Measurements from ENCODE around the gene CHL1. TPM values are rescaled to one million over a fixed set of nuclear protein-coding genes. Genes with fewer than 3 reads are reported as not detected.

CHL1 gene
- total and polyA plus RNA-seq, 8 donors, result 1.1 to 10.7 (median 2.2) TPM

DNA sequence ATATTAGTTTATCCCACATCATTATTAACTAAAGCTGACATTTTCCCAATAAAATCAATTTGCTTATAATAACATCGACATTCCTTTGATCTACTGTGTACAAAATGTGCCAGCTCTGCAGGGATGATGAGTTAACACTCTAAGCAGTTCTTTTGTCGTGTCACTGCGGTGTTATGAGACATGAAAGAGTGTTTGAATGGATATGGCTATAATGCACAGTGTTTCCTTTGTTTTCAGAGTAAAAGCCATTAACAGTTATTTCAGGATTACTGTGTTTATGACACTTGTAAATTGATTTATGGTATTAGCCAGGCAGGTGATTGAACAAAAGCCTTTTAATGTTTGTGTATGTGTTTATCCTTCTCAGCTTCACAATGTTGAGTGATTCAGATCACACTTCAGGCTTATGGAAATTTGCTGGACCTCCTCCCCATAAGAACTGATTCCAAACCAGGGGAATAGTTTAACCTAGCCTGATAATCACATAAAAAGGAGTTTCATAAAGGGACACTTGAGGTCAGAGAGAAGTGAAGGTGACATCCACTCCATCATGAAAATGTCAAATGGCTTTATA, 115.7 kb downstream of the CHL1 start:
- TF ChIP-seq, protein P1, sequence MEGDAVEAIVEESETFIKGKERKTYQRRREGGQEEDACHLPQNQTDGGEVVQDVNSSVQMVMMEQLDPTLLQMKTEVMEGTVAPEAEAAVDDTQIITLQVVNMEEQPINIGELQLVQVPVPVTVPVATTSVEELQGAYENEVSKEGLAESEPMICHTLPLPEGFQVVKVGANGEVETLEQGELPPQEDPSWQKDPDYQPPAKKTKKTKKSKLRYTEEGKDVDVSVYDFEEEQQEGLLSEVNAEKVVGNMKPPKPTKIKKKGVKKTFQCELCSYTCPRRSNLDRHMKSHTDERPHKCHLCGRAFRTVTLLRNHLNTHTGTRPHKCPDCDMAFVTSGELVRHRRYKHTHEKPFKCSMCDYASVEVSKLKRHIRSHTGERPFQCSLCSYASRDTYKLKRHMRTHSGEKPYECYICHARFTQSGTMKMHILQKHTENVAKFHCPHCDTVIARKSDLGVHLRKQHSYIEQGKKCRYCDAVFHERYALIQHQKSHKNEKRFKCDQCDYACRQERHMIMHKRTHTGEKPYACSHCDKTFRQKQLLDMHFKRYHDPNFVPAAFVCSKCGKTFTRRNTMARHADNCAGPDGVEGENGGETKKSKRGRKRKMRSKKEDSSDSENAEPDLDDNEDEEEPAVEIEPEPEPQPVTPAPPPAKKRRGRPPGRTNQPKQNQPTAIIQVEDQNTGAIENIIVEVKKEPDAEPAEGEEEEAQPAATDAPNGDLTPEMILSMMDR (IDR thresholded peaks at IDR 0.05), result no peak
- Histone ChIP-seq H3K4me1 (no peaks in the 10 kb centered on the region), H3K27me3 (peaks cover 0 to 12% of the 10 kb centered on the region in 2 donors), H3K4me3 (no peak overlapping the region), H3K27ac (no peak overlapping the region), H3K36me3 (no peaks in the 10 kb centered on the region), H3K9me3 (no peaks in the 10 kb centered on the region)
- DNase-seq (no peak), ATAC-seq (no peak)
- intact Hi-C loops (cut with DNase I), result no loop called here

DNA sequence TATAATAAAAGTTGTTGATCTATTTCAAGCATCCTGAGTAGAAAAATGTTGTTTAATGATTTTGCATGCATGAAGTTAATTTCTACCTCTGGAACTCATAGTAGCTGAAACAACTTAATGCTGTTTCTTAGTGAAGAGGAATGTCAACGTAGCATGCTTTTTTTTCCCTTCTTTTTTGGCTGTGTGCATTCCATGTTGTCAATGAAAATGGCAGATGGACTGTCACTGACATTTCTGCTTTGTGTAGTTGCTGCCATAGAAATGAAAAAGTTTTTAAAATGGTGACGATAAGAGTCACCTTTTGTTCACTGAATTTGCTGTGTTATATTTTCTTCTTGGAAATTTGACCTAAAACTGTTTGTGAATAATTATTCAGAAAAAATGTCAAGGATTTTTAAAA, 116.3 kb downstream of the CHL1 start:
- TF ChIP-seq, protein P1 (IDR thresholded peaks at IDR 0.05), result no peak
- H3K4me1 ChIP-seq, result no peaks in the 10 kb centered on the region
- DNase-seq, result no peak
- ATAC-seq, result no peak
- H3K4me3 ChIP-seq, result no peak overlapping the region
- no peak overlapping the region for H3K27ac ChIP-seq
- intact Hi-C loops (cut with DNase I), result no loop called here
- H3K9me3 ChIP-seq, result no peaks in the 10 kb centered on the region
- H3K27me3 ChIP-seq, result peaks cover 0 to 12% of the 10 kb centered on the region in 2 donors
- no peaks in the 10 kb centered on the region for H3K36me3 ChIP-seq

DNA sequence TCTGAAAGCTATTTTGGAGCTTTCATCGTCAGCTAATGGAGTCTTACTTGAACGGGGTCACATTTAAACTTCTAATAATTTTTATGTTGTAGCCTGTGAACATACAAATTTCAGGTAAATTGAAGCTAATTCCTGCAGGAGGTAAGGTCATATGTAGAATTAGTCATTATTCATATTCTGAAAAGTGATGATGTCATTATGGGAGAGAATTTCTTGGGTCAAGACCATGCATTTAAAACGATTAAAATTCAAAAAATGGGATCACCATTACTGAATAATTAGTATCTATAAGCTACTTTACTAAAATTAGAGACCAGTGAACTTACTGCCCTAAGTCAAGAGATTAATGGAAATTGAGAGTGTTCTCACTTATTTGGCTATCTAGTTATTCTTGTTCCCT, 120.4 kb downstream of the CHL1 start:
- no peak for ATAC-seq
- no peaks in the 10 kb centered on the region for H3K27me3 ChIP-seq
- TF ChIP-seq, protein P1 (IDR thresholded peaks at IDR 0.05), result no peak

DNA sequence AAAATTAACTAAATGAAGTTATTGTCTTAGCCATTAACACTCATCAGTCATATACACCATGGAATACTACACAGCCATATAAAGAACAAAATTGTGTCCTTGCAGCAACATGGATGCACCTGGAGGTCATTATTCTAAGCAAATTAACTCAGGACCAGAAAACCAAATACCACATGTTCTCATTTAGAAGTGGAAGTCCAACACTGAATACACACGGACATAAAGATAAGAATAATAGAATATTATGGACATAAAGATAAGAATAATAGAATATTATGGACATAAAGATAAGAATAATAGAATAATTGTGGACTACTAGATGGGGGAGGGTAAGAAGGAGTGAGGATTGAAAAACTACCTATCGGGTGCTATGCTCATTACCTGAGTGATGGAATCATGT, 122.3 kb downstream of the CHL1 start:
- intact Hi-C loops (cut with DNase I), result no loop called here
- Histone ChIP-seq H3K27me3 (no peaks in the 10 kb centered on the region), H3K4me1 (no peaks in the 10 kb centered on the region), H3K27ac (no peak overlapping the region), H3K4me3 (no peak overlapping the region), H3K36me3 (no peaks in the 10 kb centered on the region), H3K9me3 (no peaks in the 10 kb centered on the region)
- DNase-seq (no peak), ATAC-seq (no peak)
- TF ChIP-seq, protein P1 (IDR thresholded peaks at IDR 0.05), result no peak

More for the DNA sequence above, 120.4 kb downstream of the CHL1 start:
- intact Hi-C loops (cut with DNase I), result no loop called here
- DNase-seq, result no peak
- Histone ChIP-seq H3K9me3 (no peaks in the 10 kb centered on the region), H3K4me3 (no peak overlapping the region), H3K4me1 (no peaks in the 10 kb centered on the region), H3K27ac (no peak overlapping the region), H3K36me3 (no peaks in the 10 kb centered on the region)

DNA sequence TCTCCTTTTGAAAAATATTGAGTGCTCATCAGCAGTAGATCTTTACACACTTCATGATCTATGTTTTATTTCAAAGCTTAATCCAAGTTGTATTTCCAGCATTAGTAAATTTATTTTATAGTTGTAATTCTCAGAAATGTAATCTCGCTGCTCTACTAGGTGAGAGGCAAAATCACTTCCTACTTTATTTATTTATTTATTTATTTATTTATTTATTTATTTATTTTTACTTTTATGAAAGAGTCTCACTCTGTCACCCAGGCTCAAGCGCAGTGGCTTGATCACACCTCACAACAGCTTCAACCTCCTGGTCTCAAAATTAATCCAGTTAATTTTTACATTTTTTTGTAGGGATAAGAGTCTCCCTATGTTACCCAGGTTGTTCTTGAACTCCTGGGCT, 127.9 kb downstream of the CHL1 start:
- TF ChIP-seq, protein P1 (IDR thresholded peaks at IDR 0.05), result no peak
- intact Hi-C loops (cut with DNase I), result no loop called here
- no peak overlapping the region for H3K4me3 ChIP-seq
- no peak for ATAC-seq
- H3K36me3 ChIP-seq, result no peaks in the 10 kb centered on the region
- no peaks in the 10 kb centered on the region for H3K4me1 ChIP-seq
- H3K27me3 ChIP-seq, result no peaks in the 10 kb centered on the region
- H3K27ac ChIP-seq, result no peak overlapping the region
- H3K9me3 ChIP-seq, result no peaks in the 10 kb centered on the region
- no peak for DNase-seq
